Stimulated activated CD4-positive, alpha-beta T cell treated with anti-CD3 and anti-CD28 coated beads, Interleukin-1b, Interleukin-23, amount 100 ng/mL, for 24 hours (primary cell): Measurements from ENCODE around the gene PRPF19.

Experiments
- DNase-seq, 4 experiments: peaks; one replicate each; pipeline ENCODE4 v3.0.0-alpha.2; 2020; ENCODE audit warnings: low read depth in 4 of 4, low spot score in 1 of 4

The PRPF19 gene

DNA sequence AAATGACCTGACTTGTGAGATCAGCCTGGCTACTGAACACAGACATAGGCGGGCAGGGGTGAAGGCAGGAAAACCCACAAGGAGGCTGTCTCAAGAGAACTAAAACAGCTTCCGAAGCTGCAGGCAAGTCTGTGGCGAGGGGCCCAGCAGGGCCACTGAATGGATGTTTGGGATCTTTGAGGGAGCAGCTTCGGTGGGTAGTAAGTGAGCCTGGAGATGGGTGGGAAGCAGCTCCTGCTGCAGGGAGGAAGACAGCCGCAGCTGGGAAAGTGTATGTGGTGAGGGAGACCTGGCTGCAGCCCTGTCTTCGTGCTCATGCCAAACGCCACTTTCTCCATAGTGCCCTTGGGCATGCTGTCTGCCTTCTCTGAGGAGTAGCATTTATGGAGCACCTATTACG lies 61.0 kb downstream of the PRPF19 start:
- DNase-seq, result no peak

DNA sequence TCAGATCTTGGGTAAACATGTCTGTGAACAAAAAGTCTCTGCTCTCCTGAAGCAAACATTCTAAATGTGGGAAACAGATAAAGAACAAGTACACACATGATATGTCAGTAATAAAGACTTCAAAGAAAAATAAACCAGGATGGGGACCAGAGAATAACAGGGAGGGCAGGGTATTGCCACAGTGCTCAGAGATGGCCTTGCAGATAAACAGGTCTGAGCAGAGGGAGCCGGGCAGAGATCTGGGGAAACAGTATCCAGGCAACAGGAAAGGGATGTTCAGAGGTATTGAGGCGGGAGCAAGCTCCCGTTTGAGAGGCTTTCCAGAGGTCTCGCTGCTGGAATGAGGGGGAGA lies 61.5 kb downstream of the PRPF19 start:
- no peak for DNase-seq

DNA sequence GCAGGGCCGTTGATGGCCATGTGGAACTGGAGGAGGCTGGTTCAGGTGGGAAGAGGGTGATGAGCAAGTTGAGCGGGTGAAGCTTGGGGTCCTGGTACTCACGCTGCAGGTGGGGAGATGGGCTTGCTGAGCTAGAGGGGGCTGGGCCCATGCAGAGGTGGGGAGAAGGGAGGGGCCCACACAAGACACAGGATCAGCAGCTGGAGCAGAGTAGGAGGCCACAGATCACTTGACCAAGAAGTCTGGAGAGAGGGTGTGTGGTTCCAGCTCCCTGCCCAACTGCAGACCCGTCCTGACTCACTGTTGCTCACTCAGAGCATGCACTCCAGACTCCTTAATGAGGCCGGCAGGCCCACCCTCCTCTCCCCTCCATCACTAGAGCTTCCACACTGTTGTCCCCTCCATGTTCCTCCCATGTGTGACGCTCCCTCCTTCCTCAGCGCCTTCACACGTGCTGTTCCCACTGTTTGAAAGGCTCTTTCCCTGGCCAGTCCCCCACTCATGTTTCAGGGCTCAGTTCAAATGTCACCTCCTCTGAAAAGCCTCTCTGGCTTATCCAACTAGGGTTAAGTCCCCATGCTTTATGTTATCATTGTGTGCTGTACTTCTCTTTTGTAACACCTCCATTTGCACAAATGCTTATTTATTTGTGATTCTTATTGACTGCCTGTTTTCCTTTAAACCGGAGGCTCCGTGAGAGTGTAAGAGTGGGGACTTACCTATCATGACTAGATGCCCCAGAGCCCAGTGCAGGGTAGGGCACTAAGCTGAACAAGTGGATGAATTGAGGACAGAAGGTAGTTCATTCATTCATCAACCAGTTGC lies 62.1 kb downstream of the PRPF19 start:
- DNase-seq, result no peak

DNA sequence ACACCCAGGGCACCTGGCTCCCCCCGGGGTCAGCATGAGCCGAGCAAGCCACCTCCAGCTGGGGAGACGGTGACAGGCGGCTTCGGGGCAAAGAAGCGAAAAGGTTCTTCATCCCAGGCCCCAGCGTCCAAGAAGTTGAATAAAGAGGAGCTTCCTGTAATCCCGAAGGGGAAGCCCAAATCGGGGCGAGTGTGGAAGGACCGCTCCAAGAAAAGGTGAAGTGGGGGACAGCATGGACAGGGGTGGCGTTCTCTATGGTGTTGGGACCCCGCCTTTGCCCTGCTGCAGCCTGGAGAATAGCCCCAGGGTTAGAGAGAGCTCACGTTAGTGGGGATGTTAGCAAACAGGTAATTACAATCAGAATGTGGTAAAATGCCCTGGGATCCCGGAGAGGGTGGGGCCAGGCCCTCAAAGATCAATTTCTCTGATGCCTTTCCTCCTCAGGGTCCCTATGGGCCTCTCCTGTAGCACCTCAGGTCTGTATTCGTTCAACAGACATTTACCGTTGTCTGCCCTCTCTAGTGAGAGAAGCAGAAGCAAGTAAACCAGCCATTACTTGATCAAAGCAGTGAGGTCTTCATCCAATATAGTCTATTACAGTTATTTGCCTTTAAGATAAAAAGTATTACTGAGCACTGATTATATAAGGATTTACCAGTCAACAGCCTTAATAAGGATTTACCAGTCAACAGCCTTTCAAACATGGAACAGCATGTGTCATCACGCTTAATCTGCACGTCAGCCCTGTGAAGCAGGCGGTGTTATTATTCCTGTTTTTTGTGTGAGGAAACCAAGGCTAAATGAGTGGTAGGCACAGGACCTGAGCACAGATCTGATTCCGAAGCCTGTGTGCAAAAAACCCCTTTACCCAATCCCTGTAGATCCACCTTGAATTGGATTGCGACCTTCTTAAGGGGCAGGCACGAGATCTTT lies 63.5 kb downstream of the PRPF19 start:
- no peak for DNase-seq

DNA sequence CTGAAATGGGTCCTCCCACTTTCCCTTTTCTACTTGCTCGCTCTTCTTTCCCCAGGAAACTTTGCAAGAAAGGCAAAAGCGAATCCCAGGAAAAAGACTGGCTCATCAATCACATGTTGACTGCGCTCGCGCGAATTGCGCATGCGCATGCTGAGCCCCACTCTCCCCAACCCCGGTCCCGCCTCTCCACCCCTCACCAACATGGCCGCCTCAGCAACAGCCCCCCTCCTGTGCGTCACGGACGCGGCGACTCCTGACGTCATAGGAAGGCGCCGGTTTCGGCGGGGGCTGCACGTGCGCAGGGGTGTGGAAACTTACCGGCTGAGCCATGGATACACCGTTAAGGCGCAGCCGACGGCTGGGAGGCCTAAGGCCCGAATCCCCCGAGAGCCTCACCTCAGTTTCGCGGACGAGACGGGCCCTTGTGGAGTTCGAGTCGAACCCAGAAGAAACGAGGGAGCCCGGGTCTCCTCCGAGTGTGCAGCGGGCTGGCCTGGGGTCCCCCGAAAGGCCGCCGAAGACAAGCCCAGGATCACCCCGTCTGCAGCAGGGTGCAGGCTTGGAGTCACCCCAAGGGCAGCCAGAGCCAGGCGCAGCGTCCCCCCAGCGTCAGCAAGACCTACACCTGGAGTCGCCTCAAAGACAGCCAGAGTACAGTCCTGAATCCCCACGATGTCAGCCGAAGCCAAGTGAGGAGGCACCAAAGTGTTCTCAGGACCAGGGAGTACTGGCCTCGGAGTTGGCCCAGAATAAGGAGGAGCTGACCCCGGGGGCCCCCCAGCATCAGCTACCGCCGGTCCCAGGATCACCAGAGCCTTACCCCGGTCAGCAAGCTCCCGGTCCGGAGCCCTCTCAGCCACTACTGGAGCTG lies 64.4 kb downstream of the PRPF19 start, which contains the start of gene CCDC86:
Gene CCDC86, plus strand, starts transcription at position 317 of the 871 bp plus-strand sequence. Its CDS starts 12 bp downstream, at position 329.
- peak; percentile 96 to 99 (median 97) for DNase-seq
